ENCODE data around the gene FBXL3. TPM values are rescaled to one million over a fixed set of nuclear protein-coding genes. Genes with fewer than 3 reads are reported as not detected.

Gene FBXL3
- total and polyA plus RNA-seq, 2 of the 4 experiments (the other 2 are of a cell fraction), result 15.3 to 43.6 TPM

GRCh38 chr13:77014906-77015685 lies 11.9 kb downstream of the FBXL3 start:
- H2BK5ac ChIP-seq (ENCODE audit: low read depth, low read length, poor library complexity, severe bottlenecking), result no peak overlapping the region
- H3K79me1 ChIP-seq (ENCODE audit: low read depth in 1 of 2, low read length in 2 of 2), result peaks cover 13 to 52% of the 10 kb centered on the region in 2 experiments
- TF ChIP-seq CHD1 (IDR thresholded peaks at IDR 0.05; ENCODE audit: low read depth, low read length), result no peak
- no TSS peak for BruUV-seq (replicated peaks)
- no peaks in the 10 kb centered on the region for H3K27me3 ChIP-seq (ENCODE audit: control insufficient read depth, insufficient read depth, low read length)
- no peak overlapping the region for H2BK15ac ChIP-seq (ENCODE audit: low read depth, low read length)
- POLR2A ChIA-PET (ENCODE audit: unreplicated experiment), result no interaction called here
- H3K56ac ChIP-seq (ENCODE audit: extremely low read depth, insufficient read depth, low read length), result no peak overlapping the region
- H3K4me2 ChIP-seq (ENCODE audit: low read depth, low read length), result no peak overlapping the region
- dilution Hi-C loops (cut with HindIII; ENCODE audit: low sequenced_read_pairs, unreplicated experiment) (no loop called here), in situ Hi-C loops (cut with MboI; ENCODE audit: low sequenced_read_pairs) (no loop called here), intact Hi-C loops (cut with micrococcal nuclease) (no loop called here)
- no peak for DNase-seq
- H4K20me1 ChIP-seq (ENCODE audit: insufficient read depth, low read length), result peaks cover 15% of the 10 kb centered on the region; the same call in 1 of the 2 replicates
- no peaks in the 10 kb centered on the region for H3K4me1 ChIP-seq (ENCODE audit: control insufficient read depth, insufficient read depth, low read length)
- H2AFZ ChIP-seq (replicated peaks; ENCODE audit: low read length, poor library complexity), result no peak overlapping the region
- no peak overlapping the region for H3K4ac ChIP-seq (ENCODE audit: low read depth, low read length)
- H2AK5ac ChIP-seq (ENCODE audit: low read depth, low read length), result no peak overlapping the region
- CTCF ChIA-PET, result interaction anchor here (0.6 kb wide), 1 partner anchor 1347 kb away, joined by 3 read pairs; no protein-coding TSS in a partner anchor
- H4K91ac ChIP-seq (ENCODE audit: insufficient read depth, low read depth, low read length), result no peak overlapping the region
- H3K4me3 ChIP-seq (ENCODE audit: insufficient read depth, low read depth, low read length), result no peak overlapping the region
- ATAC-seq (ENCODE audit: low read depth), result no peak
- peaks cover 37% of the 10 kb centered on the region for H3K36me3 ChIP-seq (ENCODE audit: control insufficient read depth, insufficient read depth, low read length)
- H4K5ac ChIP-seq (ENCODE audit: low read depth, low read length), result no peak overlapping the region
- H3K23ac ChIP-seq (ENCODE audit: low read depth, low read length), result no peak overlapping the region
- WGBS, 2 experiments (ENCODE audit: extremely low coverage in 2 of 2, insufficient read length in 1 of 2), result no CpG with 5 or more reads among the region's 2 CpGs
- H3K14ac ChIP-seq (replicated peaks; ENCODE audit: low read depth, low read length), result no peak overlapping the region
- H3K9me3 ChIP-seq (ENCODE audit: control insufficient read depth, insufficient read depth, low read length), result no peaks in the 10 kb centered on the region
- no peak overlapping the region for H2BK20ac ChIP-seq (ENCODE audit: low read depth, low read length)
- H4K8ac ChIP-seq (ENCODE audit: low read depth in 2 of 2, low read length in 2 of 2), result no peak overlapping the region
- no peak overlapping the region for H3K9ac ChIP-seq (ENCODE audit: low read depth, low read length)
- no peak overlapping the region for H2BK120ac ChIP-seq (ENCODE audit: low read depth, low read length)
- H2AK9ac ChIP-seq (replicated peaks; ENCODE audit: low read depth, low read length, poor library complexity), result no peak overlapping the region
- H3K9me1 ChIP-seq (ENCODE audit: insufficient read depth, low read length), result peaks cover 3% of the 10 kb centered on the region; the same call in 1 of the 2 replicates
- no peak overlapping the region for H3K18ac ChIP-seq (ENCODE audit: low read depth, low read length)
- no peak overlapping the region for H3K27ac ChIP-seq (ENCODE audit: insufficient read depth, low read length)
